GM19452 (cell line): ENCODE measurements around the gene CUL1.

Experiments used
- ATAC-seq: cut with Tn5 transposase; IDR thresholded peaks from one replicate; pipeline ENCODE4 v1.9.1; 2021; ENCODE audit not compliant: unreplicated experiment

The CUL1 gene

DNA sequence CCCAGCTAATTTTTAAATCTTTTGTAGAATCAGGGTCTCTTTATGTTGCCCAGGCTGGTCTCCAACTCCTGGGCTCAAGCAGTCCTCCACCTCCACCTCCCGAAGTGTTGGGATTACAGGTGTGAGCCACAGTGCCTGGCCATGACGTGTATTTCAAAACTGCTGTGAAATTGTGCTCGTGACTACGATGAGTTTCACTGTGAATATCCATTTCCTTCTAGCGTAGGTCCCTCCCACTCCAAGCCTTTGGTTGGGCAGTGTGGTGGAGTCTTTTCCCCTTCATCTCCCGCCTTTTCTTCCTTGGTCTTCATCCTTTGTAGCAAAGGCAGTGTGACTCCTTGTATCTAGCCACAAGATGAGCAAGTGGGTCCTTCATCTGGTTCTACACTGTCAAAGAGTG is 56.2 kb downstream of the CUL1 start:
- ATAC-seq = no peak

DNA sequence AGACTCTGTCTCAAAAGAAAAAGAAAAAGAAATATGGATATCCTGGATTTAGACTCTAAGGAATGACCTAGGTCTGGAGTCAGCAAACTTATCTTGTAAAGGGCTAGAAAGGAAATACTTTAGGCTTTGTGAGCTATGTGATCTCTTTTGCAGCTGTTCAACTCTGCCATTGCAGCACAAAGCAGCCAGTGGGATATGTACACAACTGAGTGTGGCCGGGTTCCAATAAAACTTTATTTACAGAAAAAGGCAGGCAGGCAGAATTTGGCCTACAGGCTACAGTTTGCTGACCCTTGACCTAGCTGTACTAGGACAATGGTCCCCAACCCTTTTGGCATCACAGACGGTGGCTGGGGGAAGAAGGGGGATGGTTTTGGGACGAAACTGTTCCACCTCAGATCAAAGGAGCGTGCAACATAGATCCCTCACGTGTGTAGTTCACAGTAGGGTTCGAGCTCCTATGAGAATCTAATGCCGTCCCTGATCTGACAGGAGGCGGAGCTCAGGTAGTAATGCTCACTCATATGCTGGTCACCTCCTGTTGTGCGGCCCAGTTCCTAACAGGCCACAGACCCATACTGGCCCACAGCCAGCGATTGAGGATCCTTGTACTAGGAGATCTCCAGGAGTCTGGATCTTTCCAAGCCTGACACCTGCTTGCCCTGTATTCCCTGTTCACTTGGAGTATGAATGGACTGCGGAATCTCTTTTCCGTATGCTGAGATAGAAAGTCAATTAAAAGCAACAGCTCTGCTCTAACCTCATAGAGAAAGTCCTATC is 63.0 kb downstream of the CUL1 start:
- ATAC-seq = no peak

DNA sequence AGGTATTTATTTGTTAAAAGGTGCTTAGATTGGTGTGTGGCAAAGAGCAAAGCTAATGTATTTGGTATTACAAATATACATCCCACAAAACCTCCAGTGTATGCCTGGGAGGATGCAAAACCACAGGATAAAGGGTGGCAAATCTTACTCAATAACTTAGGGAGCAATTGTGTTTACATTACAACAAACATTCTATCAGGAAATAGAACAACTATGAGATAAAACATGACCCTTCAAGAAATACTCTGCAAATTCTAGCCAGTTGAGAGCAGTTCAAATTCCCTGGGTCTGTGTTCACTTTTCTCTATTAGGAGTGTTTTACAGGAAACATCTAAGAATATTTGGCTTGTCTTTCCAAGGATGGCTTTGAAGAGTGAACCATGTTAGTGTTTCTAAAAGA is 64.9 kb downstream of the CUL1 start:
- no peak for ATAC-seq

DNA sequence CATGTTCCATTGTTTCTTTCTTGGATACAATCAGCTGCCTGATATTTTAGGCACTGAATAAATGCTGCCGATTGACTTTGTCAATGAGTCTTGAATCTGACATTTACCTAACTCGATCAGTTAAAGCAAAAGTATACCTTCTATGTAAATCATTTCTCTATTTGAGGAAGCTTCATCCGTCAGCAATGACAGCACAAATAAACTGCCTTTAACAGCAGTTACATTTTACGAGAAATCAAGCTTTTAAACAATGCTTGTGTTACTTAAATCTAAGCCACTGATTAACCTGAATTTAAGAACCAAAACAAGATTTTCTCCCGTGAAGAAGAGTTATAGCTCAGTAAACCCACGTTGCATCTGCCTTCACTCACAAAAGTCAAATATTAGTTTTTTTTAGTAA is 71.3 kb downstream of the CUL1 start:
- no peak for ATAC-seq

DNA sequence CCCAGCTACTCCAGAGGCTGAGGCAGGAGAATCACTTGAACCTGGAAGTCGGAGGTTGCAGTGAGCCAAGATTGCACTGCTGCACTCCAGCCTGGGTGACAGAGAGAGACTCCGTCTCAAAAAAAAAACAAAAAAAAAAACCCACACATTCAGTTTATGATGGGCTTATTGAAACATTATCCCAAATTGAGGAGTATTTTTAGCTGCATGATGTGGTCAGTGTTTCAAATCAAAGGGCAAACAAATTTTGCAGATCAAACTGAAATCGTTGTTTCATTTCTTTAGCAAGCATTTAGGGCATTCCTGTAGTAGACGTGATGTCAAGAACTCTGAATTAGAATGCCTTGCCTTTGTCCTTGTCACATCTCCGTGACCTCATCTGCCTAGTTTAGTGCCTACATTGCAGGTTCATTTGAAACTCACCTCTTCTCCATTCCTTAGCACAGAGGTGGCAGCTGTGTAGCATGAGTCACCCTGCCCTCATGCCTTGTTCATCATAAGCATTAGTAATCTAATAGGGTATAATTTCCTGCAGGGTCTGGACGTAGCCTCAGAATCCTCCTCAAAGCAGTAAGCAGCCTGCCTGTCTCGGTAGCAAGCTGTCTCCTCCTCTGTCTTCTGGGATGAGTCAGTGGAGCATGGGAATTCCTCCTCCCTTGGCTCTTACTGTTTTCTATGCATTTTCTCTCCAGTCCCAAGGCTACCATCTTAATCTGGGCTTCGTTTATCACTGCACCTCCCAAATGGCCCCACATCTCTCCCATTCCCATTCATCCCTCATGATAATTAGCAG is 73.8 kb downstream of the CUL1 start:
- no peak for ATAC-seq

DNA sequence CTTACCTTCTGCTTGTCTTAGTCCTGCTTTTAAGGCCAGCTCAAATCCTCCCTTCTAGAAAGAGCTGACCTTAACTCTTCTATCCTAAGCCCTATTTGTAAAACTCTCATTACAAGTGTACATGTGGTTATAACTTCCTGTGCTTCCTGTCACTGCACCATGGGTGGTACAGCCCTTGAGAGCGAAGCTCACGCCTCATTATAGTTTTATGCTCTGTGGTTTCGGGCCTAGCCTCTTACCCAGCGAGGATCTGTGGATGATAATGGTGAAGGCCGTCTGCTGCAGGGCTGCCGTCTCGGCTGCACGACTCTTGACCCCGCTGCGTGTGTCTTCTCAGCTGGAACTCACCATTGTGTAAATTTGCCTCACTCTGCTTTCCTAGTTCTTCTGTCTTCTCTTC is 74.6 kb downstream of the CUL1 start:
- peak; percentile 86 for ATAC-seq

DNA sequence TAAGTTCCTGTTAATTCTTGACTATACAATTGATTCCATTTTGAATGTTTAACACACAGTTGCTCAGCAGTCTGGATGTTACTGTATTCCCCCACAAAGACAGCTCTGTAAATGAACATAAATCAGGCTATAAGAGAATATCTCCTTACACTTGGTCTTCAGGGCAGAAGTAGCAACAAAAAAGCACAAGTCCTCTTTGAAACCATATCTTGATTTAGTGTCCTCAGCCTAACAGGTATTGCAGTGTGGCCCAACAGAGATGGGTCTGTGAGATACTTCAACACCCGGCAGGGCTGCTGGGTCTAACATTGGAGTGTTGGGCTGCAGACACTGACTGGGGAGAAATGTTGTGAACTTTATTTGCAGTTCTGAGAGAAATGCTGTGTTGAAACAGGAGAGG is 75.8 kb downstream of the CUL1 start:
- no peak for ATAC-seq

DNA sequence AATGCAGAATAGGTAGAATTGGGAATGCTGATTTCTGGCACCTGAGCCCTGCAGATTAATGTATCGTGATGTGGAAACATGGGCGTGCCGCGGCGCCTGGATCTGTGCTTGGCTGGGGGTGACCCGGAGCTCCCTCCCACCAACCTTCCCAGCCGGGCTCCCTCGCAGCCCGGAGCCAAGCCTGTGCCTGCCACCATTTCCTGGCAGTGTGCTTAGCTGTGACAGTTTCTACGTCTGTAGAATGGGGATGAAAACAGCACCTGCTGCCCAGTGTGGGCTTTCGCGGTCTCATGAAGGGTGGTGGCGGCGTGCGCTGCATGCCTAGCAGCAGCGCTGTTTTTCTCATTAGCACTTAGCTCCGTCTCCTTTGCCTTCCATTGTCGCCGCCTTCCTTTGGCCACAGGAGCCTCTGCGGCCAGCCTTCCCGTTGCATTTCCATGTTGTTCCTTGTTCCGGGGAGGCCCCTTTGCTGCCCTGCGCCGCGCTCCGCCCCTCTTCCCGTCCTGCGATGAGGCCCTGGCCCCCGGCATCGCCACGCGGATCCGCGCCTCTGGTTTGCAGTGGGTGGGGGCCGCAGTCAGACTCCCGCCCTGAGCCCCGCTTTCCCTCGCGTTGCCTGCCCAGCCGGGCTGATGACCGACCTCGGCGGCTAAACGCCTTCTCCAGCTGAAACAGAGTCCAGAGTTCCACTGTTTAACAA is 84.2 kb downstream of the CUL1 start:
- no peak for ATAC-seq

DNA sequence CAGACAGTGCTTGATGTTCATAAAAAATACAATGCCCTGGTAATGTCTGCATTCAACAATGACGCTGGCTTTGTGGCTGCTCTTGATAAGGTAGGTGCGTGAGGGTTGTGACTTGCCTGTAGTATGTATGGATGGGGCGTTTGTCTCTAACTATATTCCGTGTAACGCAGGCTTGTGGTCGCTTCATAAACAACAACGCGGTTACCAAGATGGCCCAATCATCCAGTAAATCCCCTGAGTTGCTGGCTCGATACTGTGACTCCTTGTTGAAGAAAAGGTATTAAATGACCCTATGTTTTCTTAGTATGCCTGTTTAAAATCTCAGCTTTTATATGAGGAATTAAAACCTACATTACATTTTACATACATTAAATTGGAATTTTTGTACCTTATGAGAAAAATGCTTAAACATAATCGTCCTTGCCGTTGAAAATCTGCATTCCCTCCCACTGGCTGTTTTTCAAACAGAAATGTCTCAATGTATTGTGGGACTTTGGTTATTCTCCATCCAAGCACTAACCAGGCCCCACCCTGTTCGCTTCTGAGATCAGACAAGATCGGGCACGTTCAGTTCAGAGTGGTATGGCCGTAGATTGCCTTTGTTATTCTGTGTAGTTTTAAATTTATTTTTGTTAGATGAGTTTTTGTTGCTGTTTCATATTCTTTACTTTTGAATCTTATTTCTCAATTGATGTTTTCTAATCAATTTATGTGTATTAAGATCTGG is 85.3 kb downstream of the CUL1 start:
- ATAC-seq = no peak

DNA sequence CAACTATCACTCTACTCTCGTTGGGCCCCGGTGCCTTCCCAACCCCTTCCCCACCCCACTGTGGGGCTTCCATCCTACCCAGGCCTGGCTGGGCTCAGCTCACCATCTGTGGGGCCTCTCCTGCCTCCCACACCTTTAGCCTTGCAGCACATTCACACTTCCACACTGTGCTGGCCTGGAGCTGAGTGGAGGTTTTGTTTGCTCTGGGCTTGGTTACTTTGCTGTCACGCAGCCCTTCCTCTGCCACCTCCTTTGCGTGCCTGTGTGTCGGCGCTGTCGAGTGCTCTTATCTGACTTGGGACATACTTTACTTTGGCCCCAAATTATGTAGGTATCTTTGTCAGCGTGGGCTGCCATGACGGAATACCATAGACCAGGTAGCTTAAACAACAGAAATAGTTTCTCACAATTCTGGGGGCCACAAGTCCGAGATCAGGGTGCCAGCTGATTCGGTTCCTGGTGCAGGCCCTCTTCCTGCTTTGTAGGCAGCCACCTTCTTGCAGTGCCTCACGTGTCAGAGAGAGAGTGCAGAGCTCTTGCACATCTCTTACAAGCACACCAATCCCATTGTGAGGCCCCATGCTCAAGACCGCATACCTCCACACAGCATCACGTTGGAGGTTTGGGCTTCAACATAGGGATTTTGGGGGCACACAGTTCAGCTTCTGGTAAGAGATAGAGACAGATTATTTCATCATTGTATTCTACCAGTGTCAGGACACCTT is 89.0 kb downstream of the CUL1 start:
- ATAC-seq = no peak

DNA sequence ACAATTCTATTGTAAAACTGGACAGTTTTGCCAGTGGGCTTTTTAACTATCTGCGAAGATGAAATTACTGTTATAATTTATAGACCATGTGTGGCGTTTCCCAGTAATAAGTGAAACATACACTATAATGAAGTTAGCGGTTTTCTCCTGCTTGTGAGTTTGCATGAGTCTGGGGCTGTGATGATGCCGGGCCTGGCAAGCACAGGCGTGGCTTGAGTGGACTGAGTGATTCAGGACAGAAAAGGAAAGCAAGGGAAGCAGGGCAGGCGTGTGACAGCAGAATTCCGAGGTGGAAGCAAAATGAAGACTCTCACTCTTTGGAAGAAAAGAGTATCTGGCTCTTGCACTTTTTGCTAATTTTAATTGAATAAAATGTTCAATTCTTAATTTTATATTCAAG is 90.5 kb downstream of the CUL1 start:
- ATAC-seq = no peak

DNA sequence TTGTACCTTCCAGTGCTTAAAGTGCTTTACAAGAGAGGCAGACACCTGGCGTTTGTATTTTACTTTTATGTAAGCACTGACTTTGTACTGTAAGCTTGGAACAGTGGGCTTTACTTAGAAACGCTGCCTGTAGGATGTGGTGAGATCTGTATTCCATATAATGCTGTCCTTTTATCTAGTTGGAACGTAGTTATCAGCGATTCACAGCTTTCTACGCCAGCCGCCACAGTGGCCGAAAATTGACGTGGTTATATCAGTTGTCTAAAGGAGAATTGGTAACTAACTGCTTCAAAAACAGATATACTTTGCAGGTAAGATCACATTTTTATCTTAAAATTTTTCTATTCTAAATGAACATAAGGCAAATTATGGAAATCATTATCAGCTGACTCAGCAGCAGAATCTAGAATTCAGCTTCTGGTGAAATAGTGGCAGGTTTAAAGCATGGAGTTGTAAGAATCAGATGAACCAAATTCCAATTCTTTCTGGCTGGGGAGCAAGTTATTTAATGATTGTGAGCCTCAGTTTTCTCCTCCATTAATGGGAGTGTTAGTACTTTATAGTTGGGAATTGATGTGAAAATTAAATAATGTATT is 91.5 kb downstream of the CUL1 start:
- no peak for ATAC-seq

DNA sequence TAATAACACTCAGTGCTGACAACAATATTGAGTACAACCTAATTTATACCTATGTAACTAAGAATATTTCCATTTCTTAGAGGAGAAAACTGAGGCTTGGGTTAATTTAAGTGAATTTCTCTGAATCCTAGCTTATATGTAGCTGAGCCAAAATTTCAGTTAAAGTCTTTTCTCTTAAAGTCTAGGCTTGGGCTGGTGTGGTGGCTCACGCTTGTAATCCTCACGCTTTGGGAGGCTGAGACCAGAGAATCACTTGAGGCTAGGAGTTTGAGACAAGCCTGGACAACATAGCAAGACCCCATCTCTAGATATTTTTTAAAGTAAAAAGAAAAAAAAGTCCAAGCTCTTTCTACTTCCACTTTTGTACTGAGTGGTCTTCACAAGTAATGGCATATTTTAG is 92.1 kb downstream of the CUL1 start:
- ATAC-seq = no peak

DNA sequence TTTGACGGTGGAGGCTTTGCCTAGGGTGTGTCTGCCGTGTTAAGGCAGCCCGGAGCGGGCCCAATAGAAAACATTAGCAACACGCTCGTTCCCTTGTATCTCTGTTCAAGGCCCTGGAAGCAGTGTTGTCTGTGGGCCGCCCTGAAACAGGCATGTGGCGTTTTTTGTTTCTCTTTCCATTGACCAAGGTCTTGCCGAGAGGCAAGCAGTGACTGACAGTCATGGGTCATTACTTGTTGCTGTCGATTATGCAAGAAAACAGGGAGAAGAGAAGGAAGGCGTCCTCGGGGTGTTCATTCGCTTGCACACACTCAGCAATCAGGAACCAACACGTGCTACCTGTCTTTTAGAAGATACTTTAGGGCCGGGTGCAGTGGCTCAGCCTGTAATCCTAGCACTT is 92.8 kb downstream of the CUL1 start:
- no peak for ATAC-seq

DNA sequence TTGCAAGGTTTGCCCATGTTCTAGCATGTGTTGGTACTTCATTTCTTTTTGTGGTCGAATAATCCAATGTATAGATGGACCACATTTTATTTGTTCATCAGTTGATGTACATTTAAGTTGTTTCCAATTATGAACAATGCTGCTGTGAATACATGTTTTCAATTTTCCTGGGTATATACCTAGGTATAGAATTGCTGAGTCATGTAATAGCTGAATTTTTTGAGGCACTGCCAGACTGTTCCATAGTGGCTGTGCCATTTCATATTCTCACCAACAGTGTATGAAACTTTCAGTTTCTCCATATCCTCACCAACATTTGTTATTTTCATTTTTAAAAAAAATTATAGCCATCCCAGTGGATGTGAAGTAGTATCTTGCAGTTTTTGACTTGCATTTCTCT is 94.9 kb downstream of the CUL1 start:
- no peak for ATAC-seq

DNA sequence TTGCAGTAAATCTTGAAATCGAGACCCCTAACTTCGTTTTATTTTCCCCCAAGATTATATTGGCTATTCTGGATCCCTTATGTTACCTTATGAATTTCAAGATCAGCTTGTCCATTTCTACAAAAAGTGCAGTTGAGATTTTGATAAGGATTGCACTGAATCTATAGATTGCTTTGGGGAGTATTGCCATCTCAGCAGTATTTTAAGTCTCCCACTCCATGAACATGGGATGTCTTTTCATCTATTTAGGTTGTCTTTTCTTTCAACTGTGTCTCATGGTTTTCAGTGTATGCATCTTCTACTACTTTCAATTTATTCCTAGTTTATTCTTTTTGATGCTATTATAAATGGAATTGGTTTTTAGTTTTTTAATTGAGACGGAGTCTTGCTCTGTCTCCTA is 95.8 kb downstream of the CUL1 start:
- ATAC-seq = no peak

DNA sequence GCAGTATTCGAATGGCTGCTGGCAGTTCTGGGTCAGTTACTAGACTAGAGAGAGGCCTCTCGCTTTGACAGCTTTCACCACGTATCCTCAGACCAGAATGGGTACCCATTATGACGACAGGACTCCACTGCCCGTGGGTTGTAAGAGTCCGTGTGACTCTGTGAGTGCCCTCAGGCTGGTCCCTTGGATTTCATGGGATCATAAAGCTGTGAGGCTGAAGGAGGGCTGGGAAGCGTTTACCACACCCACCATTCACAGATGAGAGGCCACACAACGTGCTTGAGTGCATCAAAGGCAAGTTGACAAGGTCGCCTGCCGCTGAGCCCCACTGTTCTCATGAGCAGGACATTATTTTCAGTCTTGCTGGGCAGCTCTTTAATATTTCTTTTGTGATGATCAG is 98.1 kb downstream of the CUL1 start:
- no peak for ATAC-seq

DNA sequence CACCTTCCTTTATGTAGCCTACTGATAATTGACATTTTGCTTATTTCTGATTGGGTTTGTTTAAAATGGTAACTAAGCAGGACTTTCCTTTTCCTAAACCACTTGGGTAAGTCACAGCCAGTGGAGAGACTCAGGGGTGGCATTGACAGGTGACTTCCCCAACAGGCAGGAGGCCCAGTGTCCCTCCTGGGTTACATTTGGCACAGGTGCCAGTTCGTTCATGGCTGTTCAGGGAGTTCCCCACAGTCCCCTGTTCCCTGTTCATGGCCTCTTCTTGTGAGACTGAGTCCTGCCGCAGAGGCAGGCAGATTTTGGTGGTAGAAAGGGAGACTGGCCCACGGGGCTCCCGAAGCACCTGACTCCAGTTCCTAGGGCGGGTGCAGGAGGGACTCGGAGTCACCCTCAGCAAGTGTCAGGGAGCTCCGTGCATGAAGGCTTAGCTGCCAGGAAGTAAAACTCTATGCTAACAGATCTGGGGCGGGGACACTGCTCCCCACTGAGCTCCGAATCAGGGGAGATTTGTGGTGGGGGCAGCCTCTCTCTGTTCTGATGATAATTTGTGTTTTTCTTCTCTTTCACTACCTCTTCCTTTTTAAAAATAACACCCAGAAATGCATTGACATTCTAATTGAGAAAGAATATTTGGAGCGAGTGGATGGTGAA is 101.3 kb downstream of the CUL1 start:
- ATAC-seq = no peak

DNA sequence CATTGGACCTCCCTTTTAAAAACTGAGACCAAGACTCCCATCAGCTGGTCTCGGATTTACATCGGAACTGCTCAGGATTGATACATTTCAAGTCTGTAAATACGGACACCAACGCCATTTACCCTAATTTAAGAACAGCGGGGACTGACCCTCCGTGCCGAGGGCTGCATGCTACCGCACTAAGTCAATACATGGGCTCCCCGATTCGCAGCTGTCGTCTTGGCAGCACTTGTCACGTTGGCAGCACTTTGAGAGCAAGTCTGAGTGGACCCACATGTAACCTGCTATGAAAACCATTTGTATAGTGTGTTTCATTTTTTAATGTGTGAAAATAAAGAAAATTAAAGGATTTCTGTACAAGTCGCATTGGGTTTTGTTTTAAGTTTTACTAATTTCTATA is 102.0 kb downstream of the CUL1 start:
- ATAC-seq = no peak

DNA sequence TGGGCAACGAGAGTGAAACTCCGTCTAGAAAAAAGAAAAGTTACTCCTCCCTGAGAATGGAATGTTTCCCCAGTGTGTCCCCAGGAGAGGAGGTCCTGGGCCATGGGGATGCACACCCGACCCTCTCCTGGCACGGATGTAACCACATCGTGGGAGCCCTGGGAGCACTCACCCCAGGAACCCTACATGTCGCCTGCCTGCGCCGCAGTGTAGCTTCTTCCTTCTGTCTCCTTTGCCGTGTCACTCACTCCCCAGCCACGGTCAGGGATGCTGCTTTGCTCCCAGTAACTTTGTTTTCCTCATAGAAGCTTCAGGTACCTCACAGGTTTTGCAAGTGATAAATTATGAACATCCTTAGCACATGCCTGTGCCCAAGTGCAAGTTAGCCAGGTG is 103.4 kb downstream of the CUL1 start:
- no peak for ATAC-seq
